Fibroblast of skin of right quadriceps (primary cell): ENCODE results near the gene ENDOU.
"Not testable (repeated sequence)": the region's sequence is repeated elsewhere in the genome, so short reads cannot be mapped to it uniquely, and the experiment has no call there.

ENCODE experiments used
- DNase-seq: peaks from one replicate; pipeline ENCODE4 v3.0.0-alpha.2; 2013

ENDOU gene

DNA sequence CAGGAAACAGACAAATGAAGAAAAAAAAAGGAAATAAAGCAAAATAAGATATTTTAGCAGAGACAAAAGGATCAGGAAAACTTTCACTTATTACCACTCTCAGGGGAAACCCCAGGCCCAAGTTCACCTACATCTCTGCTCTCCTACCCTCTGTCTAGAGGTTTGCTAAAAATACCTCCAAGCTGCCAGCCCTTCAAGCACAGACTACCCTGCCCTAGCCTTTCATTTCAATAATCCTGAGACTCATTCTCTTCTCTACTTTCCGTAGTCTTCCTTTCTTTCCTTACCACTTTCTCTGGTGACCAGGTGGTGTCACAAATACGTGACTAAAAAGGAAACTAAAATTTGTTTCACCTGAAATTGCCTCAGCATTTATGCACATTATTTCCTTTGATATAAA, 53.2 kb downstream of the ENDOU start:
- DNase-seq, result no peak

DNA sequence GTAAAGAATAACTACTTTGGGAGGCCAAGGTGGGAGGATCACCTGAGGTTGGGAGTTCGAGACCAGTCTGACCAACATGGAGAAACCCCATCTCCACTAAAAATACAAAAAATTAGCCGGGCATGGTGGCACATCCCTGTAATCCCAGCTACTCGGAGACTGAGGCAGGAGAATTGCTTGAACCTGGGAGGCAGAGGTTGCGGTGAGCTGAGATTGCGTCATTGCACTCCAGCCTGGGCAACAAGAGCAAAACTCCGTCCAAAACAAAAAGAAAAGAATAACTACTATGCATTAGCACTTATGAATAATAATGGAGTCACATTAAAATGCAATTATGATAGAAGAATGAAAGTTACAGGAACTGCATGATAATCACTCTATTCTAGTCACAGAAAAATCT, 57.4 kb downstream of the ENDOU start:
- not testable (repeated sequence) for DNase-seq
